OCI-LY7 (cell line): ENCODE results near the gene MGAT4C.

Experiments
- EZH2phosphoT487 ChIP-seq: fragments of 200-600 bp; sonication (generic); IDR thresholded peaks from 2 replicates; pipeline ENCODE4 v1.6.1; 2018; ENCODE audit warnings: low read depth, borderline replicate concordance, mild to moderate bottlenecking, mixed run types, antibody characterized with exemption, low read length, moderate library complexity, mixed read lengths
- TF ChIP-seq, protein P1 (sequence below): fragments of 200-600 bp; sonication (generic); conservative IDR thresholded peaks from 2 replicates; pipeline ENCODE4 v1.5.1; 2014; ENCODE audit warnings: mild to moderate bottlenecking, antibody characterized with exemption, low read length, moderate library complexity, mixed read lengths

DNA sequence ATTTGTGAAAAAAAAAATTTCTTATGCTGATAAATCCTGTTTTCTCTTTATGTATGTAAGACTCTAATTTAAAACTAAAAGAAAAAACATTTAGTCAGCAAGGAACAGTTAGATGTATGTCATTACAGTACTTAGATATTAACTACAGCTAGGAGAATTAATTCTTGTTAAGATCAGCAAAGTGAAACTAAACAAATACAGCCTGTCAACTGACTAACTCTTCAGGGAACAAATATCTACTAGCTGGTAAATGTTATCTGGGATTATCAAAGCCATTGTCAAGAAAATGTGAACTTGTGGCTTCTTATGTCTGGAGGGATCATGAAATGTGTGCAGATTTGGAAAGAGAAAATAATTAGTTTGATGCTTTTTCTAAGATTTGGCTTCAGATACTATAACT is 27.5 kb downstream of the MGAT4C start:
- TF ChIP-seq, protein P1, sequence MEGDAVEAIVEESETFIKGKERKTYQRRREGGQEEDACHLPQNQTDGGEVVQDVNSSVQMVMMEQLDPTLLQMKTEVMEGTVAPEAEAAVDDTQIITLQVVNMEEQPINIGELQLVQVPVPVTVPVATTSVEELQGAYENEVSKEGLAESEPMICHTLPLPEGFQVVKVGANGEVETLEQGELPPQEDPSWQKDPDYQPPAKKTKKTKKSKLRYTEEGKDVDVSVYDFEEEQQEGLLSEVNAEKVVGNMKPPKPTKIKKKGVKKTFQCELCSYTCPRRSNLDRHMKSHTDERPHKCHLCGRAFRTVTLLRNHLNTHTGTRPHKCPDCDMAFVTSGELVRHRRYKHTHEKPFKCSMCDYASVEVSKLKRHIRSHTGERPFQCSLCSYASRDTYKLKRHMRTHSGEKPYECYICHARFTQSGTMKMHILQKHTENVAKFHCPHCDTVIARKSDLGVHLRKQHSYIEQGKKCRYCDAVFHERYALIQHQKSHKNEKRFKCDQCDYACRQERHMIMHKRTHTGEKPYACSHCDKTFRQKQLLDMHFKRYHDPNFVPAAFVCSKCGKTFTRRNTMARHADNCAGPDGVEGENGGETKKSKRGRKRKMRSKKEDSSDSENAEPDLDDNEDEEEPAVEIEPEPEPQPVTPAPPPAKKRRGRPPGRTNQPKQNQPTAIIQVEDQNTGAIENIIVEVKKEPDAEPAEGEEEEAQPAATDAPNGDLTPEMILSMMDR: no peak
- no peak for TF ChIP-seq EZH2phosphoT487
